HG03457 (cell line): ENCODE measurements around the gene IFI6.

Experiments used
- ATAC-seq: cut with Tn5 transposase; IDR thresholded peaks from one replicate; pipeline ENCODE4 v1.9.1; 2021; ENCODE audit warnings: moderate number of reproducible peaks; ENCODE audit not compliant: unreplicated experiment

The IFI6 gene

DNA sequence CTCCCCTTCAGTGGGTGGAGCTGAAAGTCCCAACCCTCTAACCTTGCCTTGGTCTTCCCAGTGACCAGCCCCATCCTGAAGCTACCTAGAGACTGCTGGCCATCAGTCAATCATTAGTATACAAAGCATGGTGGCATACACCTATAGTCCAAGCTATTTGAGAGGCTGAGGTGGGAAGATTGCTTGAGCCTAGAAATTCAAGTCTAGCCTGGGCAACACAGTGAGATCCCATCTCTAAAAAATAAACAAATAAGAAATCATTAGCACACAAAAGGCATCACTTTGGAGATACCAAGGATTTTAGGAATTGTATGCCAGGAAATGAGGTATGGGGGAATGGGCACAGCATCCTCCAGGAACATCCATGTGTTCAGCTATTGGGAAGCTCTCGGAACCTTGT lies 4.4 kb upstream of the IFI6 start:
- ATAC-seq = no peak

DNA sequence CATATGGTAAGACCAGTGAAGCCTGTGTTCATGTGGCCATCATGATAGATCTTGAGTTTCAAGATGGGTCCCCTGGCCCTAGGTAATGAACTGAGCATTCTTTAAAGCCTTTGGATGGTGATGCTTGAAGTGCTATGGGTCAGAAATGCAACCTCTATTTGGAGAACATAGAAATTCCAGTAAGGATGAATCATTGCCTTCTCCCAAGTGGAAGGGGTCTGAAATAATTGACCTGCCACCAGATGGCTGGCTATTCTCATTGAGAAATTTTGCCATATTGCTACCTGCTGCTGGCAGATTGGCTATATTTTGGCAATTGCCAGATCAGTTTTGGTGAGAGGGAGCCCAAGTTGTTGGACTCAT lies 739 bp upstream of the IFI6 start:
- no peak for ATAC-seq

DNA sequence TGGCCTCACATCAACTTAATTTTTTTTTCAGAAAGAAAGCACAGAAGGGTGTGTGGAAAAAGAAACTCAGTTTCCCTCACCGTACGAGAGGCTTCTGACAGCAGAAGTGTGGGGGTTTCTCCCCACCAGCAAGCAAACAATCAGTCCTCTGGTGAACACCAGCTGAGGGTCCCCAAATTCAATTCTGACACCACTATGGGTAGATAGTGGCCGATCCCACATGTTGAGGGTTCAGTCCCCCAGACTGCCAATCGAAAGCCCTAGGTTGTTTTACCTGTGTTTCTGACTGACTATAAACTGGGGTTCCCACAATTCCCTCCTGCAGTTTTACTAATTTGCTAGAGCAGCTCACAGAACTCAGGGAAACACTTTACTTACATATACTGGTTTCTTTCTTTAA lies 2.1 kb downstream of the IFI6 start:
- no peak for ATAC-seq

DNA sequence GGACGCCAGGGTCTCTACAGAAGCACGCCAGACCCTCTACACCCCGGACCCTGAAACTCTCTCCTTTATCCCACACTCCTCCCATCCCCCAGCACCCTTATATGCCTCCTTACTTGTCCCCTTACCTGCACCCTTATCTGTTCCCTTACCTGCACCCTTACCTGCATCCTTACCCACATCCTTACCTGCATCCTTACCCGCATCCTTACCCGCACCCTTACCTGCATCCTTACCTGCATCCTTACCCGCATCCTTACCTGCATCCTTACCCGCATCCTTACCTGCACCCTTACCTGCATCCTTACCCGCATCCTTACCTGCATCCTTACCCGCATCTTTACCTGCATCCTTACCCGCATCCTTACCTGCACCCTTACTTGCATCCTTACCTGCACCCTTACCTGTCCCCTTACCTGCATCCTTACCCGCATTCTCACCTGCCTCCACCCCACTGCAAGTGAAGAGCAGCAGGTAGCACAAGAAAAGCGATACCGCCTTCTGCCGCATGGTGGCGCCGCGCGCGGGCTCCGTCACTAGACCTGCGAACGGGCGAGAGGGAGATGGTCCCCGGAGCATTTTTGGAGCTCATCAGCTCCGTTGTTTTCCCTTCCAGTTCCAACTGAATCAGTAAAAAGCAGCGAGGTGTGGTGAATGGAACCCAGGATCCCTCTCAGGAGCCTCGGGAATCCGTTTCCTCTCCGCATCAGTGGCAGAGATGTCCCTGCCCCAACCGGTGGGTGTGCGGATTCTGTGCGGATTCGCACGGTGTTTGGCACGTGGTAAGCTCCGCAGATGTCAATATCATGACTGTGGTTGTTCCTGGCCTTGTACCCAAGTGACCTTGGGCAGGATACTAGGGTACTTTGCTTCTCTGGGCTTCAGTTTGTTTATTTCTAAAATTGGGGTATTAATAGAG lies 2.9 kb downstream of the IFI6 start:
- ATAC-seq = no peak

DNA sequence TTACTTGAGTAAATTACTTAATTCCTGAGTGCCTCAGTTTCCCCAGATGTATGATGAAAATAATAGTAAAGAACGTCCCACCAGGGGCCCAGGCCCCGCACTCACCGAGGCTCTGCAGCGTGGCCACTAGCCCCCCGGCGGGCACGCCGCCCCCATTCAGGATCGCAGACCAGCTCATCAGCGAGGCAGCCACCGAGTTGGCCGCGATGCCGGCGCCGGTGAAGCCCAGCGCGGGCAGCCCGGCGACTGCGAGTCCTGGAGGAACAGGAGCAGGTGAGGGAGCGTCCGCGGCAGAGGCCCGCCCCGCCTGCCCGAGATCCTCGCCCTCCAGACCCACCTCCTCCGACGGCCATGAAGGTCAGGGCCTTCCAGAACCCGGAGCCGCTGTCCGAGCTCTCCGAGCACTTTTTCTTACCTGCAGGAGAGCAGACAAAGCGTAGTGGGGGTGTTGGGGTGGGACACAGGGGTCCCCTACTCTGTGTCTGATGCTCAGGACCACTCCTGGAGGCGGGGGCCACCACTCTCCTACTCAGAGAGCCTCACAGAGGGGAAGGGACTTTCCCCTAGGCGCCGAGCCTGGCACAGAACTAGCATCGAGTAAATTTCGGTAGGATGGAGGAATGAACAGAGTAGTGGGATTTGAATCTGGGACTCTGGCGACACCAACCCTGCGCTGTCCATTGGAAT lies 3.7 kb downstream of the IFI6 start:
- ATAC-seq = no peak

DNA sequence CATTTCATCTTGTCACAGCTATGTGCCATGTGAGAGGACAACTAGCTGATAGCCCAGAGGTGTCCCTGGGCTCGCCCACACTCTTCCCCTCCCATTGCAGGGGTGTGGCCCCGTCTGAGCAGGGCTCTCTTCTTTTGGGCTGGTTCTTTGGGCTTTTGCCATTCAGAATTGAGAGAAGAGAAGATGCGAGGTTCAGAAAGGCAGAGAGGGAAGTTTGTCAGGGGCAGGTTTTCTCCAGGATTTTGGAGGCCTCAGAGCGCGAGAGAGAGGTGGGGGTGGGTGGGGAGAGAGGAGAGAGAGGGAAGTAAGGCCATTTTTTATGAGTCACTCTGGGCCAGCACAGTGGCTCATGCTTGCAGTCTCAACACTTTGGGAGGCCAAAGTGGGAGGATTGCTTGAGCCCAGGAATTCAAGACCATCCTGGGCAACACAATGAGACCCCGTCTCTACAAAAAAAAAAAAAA lies 5.2 kb downstream of the IFI6 start:
- ATAC-seq = no peak

DNA sequence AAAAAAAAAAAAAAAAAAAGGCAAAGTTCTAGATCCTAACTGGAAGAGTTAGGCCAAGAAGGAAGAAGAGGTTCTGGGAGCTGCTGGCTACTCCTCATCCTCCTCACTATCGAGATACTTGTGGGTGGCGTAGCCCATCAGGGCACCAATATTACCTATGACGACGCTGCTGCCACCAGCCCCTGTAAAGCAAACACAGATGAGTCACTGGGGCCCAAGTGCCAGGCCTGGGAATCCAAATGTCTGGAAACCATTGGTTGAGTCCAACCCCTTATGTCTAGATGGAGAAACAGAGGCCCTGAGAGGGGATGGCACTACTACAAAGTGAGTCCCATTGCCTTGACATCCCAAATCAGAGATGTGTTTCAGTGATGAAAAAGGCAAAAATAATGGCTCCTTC lies 5.7 kb downstream of the IFI6 start:
- no peak for ATAC-seq

DNA sequence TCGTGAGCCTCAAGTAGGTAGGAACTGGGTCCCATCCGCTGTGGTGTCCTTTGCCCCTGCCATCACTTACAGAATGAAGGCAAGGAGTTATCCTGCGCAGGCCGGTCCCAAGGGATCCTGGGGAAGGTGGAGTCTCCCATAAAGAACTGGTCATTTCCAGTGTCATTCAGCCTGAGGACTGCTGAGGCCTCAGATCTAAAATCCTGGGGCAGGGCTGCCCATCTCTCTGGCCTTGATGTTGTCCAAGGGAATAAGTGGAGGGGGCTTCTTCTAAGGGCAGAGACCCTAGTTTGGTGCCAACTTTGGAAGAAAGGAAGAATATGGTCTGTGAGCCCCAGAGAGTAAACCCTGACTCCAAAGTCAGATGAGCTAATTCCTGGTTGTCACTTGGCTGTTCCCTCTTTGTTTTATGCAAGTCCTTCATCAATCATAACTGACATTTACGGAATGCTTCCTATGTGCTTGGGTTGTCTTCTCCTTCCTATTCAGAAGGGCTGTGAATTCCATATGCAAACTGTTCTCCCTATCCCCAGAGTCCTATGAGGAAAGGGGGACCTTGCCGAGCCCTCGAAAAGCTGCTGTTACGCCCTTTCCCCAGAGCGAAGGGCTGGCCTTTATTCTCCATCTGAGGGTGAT lies 6.9 kb downstream of the IFI6 start:
- no peak for ATAC-seq

DNA sequence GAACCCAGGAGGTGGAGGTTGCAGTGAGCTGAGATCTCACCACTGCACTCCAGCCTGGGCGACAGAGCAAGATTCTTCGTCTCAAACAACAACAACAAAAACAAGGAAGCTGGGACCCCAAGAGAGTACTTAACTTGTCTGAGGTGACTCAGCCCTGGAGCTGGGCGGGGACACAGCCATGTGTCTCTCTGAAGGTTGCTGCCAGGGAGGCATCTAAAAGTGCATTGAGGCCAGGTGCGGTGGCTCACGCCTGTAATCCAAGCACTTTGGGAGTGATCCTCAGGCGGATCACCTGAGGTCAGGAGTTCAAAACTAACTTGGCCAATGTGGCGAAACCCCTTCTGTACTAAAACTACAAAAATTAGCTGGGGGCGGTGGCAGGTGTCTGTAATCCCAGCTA lies 7.7 kb downstream of the IFI6 start:
- ATAC-seq = no peak

DNA sequence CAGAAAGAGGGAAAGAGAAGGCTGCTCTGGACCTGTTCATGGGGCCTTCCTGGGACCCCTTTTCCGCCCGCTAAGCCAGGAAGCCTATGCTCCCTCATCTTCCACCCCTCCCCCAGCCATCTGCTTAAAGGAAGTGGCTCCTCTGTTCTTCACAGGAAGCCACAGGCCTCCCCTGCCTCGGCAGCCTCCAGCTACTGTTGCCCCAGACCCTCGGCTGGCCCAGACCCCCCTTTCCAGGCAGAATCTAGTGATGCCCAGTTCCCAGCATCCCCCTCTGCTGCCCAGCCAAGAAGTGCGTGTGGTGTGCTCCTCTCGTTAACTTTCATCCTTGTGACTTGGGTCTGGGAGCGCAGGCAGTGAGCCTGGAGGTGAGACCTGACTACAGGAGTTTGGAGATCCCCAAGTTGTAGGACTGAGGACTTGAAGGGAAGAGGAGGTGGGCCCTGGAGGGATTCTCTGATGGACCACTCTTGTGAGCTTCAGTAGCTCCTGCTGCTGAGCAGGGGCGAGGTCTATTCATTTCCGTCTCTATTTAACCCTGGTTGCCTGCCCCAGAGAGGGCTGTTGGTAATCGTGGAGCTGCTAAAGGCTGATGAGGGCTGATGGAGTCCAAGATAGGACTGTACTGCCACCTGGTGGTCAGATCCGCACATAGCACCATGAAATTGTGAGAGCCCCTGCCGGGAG lies 9.1 kb downstream of the IFI6 start:
- ATAC-seq = no peak

DNA sequence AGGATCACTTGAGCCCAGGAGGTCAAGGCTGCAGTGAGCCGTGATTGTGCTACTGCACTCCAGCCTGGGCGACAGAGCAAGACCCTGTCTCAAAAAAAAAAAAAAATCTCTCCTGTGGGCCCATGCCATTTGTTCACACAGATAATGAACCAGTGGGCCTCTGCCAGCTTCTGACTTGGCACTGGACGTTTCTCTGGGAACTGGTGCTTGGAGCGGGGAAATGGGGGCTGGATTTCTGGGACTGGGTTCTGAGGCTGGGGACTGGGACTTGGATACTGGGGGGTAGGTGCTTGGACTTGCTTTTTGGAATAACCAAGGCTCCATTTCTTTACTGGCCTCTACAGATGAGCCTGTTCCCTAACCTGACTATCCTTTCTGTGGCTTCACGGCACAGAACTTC lies 9.7 kb downstream of the IFI6 start:
- ATAC-seq = no peak

DNA sequence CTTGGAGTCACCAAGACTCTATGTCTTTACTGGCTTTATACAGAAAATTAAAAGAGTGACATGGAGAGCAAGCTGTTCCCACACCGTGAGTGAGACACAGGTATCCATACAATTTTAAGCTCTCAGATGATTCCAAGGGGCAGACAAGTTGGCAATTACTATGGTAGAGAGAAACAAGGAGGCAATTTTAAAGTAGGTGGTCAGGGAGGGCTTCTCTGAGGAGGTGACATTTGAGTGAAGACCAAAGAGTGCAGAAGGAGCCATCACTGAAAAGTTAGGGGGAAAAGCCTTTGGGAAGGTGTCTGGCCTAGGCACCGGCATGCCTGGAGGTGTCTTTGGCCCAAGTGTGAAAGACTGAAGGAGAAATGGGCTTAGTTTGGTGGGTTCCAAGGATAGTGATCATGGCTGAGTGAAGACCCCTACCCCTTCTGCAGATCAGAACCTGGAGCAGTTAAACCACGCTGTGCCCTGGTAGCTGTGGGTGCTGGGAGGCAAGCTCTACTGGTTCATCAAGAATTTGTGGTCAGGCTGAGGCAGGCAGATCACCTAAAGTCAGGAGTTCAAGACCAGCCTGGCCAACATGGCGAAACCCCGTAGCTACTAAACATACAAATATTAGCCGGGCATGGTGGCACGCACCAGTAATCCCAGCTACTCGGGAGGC lies 10.4 kb downstream of the IFI6 start:
- no peak for ATAC-seq

DNA sequence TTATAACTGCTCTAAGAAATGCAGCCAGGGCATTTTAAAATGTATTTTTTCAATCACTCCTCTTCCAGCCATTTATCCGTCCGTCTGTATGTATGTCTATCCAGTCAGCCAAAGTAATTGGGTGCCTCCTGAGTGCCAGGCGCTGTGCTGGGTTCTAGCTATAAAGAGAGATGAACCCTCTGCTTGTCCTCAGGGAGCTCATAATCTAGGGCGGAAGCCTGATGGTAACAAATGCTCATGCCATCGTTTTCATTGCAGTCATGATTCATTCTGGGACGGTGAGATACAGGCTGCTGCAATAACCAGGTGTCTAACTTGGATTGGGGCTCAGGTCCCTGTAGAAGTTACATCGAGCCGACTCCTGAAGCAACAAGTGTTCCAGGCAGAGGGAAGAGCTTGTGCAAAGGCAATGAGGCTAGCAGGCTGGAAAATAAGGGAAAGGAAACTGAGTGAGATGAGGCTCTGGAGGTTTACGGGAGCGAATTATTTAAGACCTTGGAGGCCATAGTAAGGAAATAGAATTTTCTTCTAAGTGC lies 11.6 kb downstream of the IFI6 start:
- ATAC-seq = peak; percentile 4

DNA sequence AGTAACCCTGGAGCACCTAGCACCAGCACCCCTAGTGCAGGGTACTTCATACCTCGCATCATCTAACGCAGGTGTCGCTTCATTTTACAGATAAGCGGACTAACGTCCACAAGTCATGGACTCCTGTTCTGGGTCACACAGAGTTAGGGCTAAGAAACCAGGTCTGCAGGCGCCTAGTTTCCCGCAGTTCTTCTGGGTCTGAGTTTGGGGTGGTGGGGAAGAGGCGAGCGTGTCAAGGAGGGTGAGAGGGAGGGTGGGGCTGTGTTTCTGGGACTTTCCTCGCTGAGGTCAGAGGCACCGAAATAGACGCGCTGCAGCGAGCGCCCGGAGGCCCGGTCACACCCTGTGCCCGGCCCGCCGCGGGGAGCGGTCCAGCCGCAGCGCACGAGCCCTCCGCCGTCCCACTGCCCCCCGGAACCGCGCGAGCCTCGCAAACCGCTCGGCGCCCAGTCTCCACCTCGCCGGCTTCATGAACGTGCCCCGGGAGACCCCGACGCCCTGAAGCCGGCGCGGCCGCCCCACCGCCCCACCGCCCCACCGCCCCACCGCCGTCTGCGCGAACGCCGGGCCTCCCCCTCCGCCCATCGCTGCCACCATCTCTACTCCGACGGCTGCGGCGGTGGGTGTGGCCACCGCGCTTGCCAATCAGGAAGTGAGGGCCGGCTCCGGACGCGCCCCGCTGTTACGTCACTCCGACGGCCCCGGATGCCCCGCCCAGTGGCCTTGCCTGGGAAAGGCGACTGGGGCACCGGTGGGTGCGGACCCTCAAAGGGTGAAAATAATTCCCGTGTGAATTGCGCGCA lies 12.3 kb downstream of the IFI6 start:
- peak; percentile 39 for ATAC-seq

DNA sequence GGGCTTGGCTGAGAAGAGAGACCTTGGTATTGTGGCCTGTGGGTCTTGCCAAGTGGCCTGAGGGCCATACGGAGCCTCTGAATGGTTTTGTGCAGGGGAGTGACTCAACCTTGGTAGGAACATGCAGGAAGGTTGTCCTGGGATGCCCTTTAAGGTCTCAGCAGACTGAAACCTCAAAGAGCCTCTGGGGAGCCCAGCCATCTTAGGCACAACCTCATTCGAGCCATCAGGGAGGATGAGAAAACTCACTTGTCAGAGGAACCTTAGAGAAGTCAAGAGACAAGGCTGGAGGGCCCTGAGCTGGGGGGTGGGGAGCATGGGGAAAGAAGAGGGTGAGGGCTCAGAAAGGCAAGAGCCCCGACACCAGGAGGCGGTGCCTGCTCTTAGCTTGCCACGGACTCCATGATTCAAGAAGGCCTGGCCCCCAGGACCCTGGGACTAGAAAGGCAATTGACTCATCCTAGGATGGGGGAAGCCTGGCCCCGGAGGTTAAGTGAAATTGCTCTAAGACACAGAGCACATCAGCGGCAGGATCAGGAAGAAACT lies 13.0 kb downstream of the IFI6 start:
- ATAC-seq = peak; percentile 2

DNA sequence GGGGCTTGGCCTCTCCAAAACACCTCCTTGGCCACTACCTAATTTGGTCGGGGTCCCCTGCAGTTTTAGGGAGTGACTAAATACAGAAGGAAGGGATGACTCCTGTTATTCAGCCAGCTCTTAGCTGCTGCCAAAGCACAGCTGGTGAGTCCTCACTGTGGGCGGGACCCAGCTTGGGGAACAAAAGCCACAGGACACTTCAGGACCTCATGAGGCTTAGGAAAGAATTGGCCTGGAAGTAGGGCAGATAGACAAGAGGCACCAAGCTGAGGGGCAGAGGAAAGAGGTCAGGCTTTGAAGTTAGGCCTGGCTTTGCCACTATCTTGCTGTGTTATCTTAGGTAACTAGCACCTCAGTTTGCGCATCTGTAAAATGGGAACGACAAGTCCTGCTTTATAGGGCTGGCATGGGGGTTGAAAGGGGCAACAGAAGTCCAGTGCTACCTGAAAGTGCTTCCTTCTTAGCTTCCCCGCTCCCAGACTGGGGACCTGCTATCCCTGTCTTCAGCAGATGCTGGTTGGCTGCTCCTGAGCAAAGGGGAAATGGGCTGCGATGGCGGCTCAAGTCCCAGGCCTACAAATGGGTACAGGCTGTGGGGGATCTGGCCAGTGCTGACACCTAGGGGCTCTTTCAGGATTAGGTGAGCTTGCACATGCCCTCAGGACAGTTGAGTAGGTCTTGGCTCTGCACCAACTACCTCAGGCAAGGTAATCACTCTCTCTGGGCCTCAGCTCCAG lies 15.7 kb downstream of the IFI6 start:
- ATAC-seq = no peak

DNA sequence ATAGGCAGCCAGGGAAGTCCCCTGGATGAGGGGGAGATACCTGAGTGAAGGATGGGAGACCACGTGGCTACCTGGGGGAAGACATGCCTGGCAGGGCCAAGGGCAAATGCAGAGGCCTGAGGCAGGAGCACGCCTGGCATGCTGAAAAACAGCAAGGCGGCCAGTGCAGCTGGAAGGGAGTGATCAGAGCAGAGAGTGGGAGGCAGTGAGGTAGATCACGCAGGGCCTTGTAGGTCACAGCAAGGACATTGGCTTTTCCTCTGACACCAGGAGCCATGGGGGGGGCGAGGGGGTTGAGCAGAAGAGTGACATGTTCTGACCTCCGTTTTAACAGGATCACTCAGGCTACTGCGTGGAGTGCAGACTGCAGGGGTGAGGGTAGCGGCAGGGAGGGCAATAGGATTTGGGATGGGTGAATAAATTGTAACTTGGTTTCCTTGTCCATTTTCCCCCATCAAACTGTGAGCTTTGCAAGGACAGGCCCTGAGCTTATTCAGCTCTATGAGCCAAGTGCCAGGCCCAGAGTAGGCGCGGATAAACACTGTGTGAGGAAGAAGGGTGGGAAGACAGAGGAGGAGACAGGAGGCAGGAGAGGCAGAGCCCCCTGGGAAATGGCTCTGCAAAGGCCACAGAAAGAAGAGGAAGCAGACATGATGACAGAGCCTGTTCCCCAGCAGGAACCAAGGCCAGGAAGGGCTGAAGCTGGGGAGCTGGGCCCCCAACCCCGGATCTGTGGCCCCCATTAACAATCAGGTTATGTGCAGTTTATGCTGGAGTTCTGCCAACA lies 16.6 kb downstream of the IFI6 start:
- no peak for ATAC-seq
